ENCODE measurements around the gene ARPC5L. TPM values are rescaled to one million over a fixed set of nuclear protein-coding genes. Genes with fewer than 3 reads are reported as not detected.

ARPC5L gene
- total RNA-seq, 6 donors from 2014 or later = 17.8 to 45.9 (median 34.4) TPM

GRCh38 chr9:124885551-124885950 is 23.6 kb downstream of the ARPC5L start:
- H3K4me3 ChIP-seq = no peak overlapping the region
- H3K27ac ChIP-seq = no peak overlapping the region
- DNase-seq (no peak), ATAC-seq (ENCODE audit: low FRiP score in 2 of 2) (no peak)
- no peak for TF ChIP-seq POLR2AphosphoS5 (IDR thresholded peaks at IDR 0.05)
- peaks cover 21 to 94% (median 81%) of the 10 kb centered on the region in 4 donors for H3K36me3 ChIP-seq
- no peaks in the 10 kb centered on the region for H3K4me1 ChIP-seq
- no peaks in the 10 kb centered on the region for H3K9me3 ChIP-seq
- H3K27me3 ChIP-seq = no peaks in the 10 kb centered on the region
- 94 to 96% methylated on average over 4 of the region's 4 CpGs for WGBS, 2 donors

DNA sequence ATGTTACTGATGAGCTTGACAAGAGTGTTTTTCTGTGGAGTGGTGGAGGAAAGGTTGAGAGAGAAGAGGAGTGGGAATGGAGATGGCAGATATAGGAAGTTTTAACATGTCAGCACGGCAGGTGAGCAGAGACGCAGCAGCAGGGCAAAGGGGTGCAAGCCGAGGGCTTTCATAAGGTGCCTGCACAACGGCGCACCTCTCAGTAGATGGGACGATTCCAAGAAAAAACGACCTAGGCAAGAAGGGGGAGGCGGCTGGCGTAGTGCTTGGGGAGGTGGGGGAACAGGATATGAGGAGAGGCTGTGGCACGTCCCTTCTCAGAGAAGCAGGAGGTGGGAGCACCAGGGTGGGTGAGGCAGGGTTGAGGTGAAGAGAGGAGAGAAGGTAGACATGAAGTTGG is 24.5 kb downstream of the ARPC5L start:
- no peak for ATAC-seq (ENCODE audit: low FRiP score in 2 of 2)
- Histone ChIP-seq H3K4me3 (no peak overlapping the region), H3K27ac (no peak overlapping the region), H3K9me3 (no peaks in the 10 kb centered on the region), H3K4me1 (no peaks in the 10 kb centered on the region), H3K27me3 (no peaks in the 10 kb centered on the region), H3K36me3 (peaks cover 21 to 94% (median 82%) of the 10 kb centered on the region in 4 donors)
- TF ChIP-seq EP300 (IDR thresholded peaks at IDR 0.05) (no peak), POLR2A (IDR thresholded peaks at IDR 0.05) (no peak), CTCF (IDR thresholded peaks at IDR 0.05) (no peak), POLR2AphosphoS5 (IDR thresholded peaks at IDR 0.05) (no peak)
- no peak for DNase-seq
- 90% methylated on average over 10 of the region's 10 CpGs for WGBS, 2 donors

GRCh38 chr9:124886866-124887492 is 25.0 kb downstream of the ARPC5L start:
- Histone ChIP-seq H3K9me3 (no peaks in the 10 kb centered on the region), H3K36me3 (peaks cover 21 to 94% (median 82%) of the 10 kb centered on the region in 4 donors)

GRCh38 chr9:124887832-124888231 is 25.9 kb downstream of the ARPC5L start:
- H3K4me1 ChIP-seq = no peaks in the 10 kb centered on the region
- no peak overlapping the region for H3K27ac ChIP-seq
- H3K27me3 ChIP-seq = no peaks in the 10 kb centered on the region
- H3K4me3 ChIP-seq = no peak overlapping the region
- H3K9me3 ChIP-seq = no peaks in the 10 kb centered on the region
- TF ChIP-seq CTCF (IDR thresholded peaks at IDR 0.05) (no peak), POLR2AphosphoS5 (IDR thresholded peaks at IDR 0.05) (no peak), EP300 (IDR thresholded peaks at IDR 0.05) (no peak), POLR2A (IDR thresholded peaks at IDR 0.05) (no peak)
- 86 to 87% methylated on average over 5 of the region's 5 CpGs for WGBS, 2 donors
- DNase-seq = no peak
- H3K36me3 ChIP-seq = peaks cover 19 to 94% (median 77%) of the 10 kb centered on the region in 4 donors
- ATAC-seq (ENCODE audit: low FRiP score in 2 of 2) = no peak

More at GRCh38 chr9:124886866-124887492, 25.0 kb downstream of the ARPC5L start:
- DNase-seq (no peak), ATAC-seq (ENCODE audit: low FRiP score in 2 of 2) (no peak)
- no peaks in the 10 kb centered on the region for H3K27me3 ChIP-seq
- no peaks in the 10 kb centered on the region for H3K4me1 ChIP-seq
- 84 to 85% methylated on average over 17 of the region's 17 CpGs for WGBS, 2 donors
- H3K27ac ChIP-seq = no peak overlapping the region
- TF ChIP-seq POLR2AphosphoS5 (IDR thresholded peaks at IDR 0.05) (no peak), POLR2A (IDR thresholded peaks at IDR 0.05) (no peak), CTCF (IDR thresholded peaks at IDR 0.05) (no peak), EP300 (IDR thresholded peaks at IDR 0.05) (no peak)
- no peak overlapping the region for H3K4me3 ChIP-seq

GRCh38 chr9:124889006-124889405 is 27.1 kb downstream of the ARPC5L start:
- WGBS, 2 donors = 96 to 97% methylated on average over 6 to 13 of the region's 13 CpGs
- peak in 1 of 2 donors; percentile 52 for DNase-seq

More at GRCh38 chr9:124889006-124889405, 27.1 kb downstream of the ARPC5L start:
- Histone ChIP-seq H3K9me3 (no peaks in the 10 kb centered on the region), H3K27ac (no peak overlapping the region), H3K27me3 (no peaks in the 10 kb centered on the region), H3K36me3 (peaks cover 19 to 100% (median 84%) of the 10 kb centered on the region in 4 donors), H3K4me1 (no peaks in the 10 kb centered on the region), H3K4me3 (no peak overlapping the region)
- TF ChIP-seq CTCF (IDR thresholded peaks at IDR 0.05) (no peak), POLR2AphosphoS5 (IDR thresholded peaks at IDR 0.05) (no peak)
- ATAC-seq (ENCODE audit: low FRiP score in 2 of 2) = no peak

Data from upper lobe of left lung (tissue), 6 donors.